CD14-positive monocyte (primary cell): ENCODE measurements around the gene CPE. TPM values are rescaled to one million over a fixed set of nuclear protein-coding genes. Genes with fewer than 3 reads are reported as not detected.

Source experiments
- DNase-seq, 3 donors: peaks; one replicate each; pipeline ENCODE4 v3.0.0-alpha.2; 2011 to 2022
- H2AFZ ChIP-seq: 2 replicates; pipeline ENCODE4 v1.6.0; 2012; ENCODE audit warnings: mild to moderate bottlenecking, low read depth, low read length, inconsistent platforms; ENCODE audit not compliant: insufficient read depth, poor library complexity, severe bottlenecking
- H3K27ac ChIP-seq, 2 donors: 1 replicate in 1 of 2; 2 replicates in 1 of 2; pipeline ENCODE4 v1.5.1; 2012 to 2013; ENCODE audit warnings: low read length in 2 of 2, control low read depth in 1 of 2, inconsistent platforms in 1 of 2, low read depth in 1 of 2, mild to moderate bottlenecking in 1 of 2
- H3K27me3 ChIP-seq, 2 donors: one replicate each; pipeline versions ENCODE4 v1.6.0 to v1.6.1; 2011 to 2013; ENCODE audit warnings: low read length in 2 of 2; ENCODE audit not compliant: control insufficient read depth in 2 of 2, insufficient read depth in 2 of 2
- H3K36me3 ChIP-seq, 2 donors: replicated peaks in 1 of 2; 1 replicate in 1 of 2; 2 replicates in 1 of 2; pipeline versions ENCODE4 v1.5.1 to v1.6.1; 2012 to 2013; ENCODE audit warnings: low read length in 2 of 2, control low read depth in 1 of 2, inconsistent platforms in 1 of 2, mild to moderate bottlenecking in 1 of 2; ENCODE audit not compliant: insufficient read depth in 2 of 2, control insufficient read depth in 1 of 2
- H3K4me1 ChIP-seq, 2 donors: 1 replicate in 1 of 2; 2 replicates in 1 of 2; pipeline versions ENCODE4 v1.5.1 to v1.6.1; 2012 to 2013; ENCODE audit warnings: low read length in 2 of 2, control low read depth in 1 of 2, inconsistent platforms in 1 of 2, mild to moderate bottlenecking in 1 of 2, moderate library complexity in 1 of 2; ENCODE audit not compliant: insufficient read depth in 2 of 2, control insufficient read depth in 1 of 2
- H3K4me2 ChIP-seq: replicated peaks from 2 replicates; pipeline ENCODE3; 2012; ENCODE audit warnings: low read length, moderate library complexity, mild to moderate bottlenecking; ENCODE audit not compliant: poor library complexity, severe bottlenecking; ENCODE audit errors: extremely low read depth
- H3K4me3 ChIP-seq, 3 experiments: fragments of 200-600 bp in 1 of 3; sonication (generic) in 1 of 3; replicated peaks in 1 of 3; 1 replicate in 2 of 3; 2 replicates in 1 of 3; pipeline ENCODE4 v1.5.1; 2011 to 2013; ENCODE audit warnings: low read length in 3 of 3, mild to moderate bottlenecking in 3 of 3, control low read depth in 2 of 3, low read depth in 2 of 3, inconsistent platforms in 1 of 3, moderate library complexity in 1 of 3
- H3K79me2 ChIP-seq: 2 replicates; pipeline ENCODE4 v1.6.0; 2012; ENCODE audit warnings: mild to moderate bottlenecking, control low read depth, inconsistent platforms, low read length, moderate library complexity; ENCODE audit not compliant: insufficient read depth
- H3K9ac ChIP-seq: 2 replicates; pipeline ENCODE4 v1.6.0; 2017; ENCODE audit warnings: low read length, mild to moderate bottlenecking; ENCODE audit not compliant: insufficient read depth, poor library complexity, severe bottlenecking
- H3K9me3 ChIP-seq, 2 donors: replicated peaks in 1 of 2; 1 replicate in 1 of 2; 2 replicates in 1 of 2; pipeline versions ENCODE4 v1.5.1 to v1.6.1; 2012 to 2013; ENCODE audit warnings: low read length in 2 of 2, control low read depth in 1 of 2; ENCODE audit not compliant: control insufficient read depth in 1 of 2, insufficient read depth in 1 of 2
- H4K20me1 ChIP-seq: 2 replicates; pipeline ENCODE4 v1.6.0; 2012; ENCODE audit warnings: mild to moderate bottlenecking, low read length, control low read depth, moderate library complexity; ENCODE audit not compliant: insufficient read depth
- H3K27ac Mint-ChIP-seq, 7 donors: one replicate each; pipeline ENCODE4 v1.8.0; 2020; ENCODE audit warnings: mild to moderate bottlenecking in 7 of 7, mixed read lengths in 7 of 7, moderate library complexity in 6 of 7, inconsistent platforms in 2 of 7
- H3K27me3 Mint-ChIP-seq, 3 donors: one replicate each; pipeline ENCODE4 v1.8.0; 2021 to 2022; ENCODE audit warnings: low read depth in 3 of 3, mild to moderate bottlenecking in 3 of 3, mixed read lengths in 3 of 3, moderate library complexity in 3 of 3, inconsistent platforms in 1 of 3
- H3K36me3 Mint-ChIP-seq, 2 donors: one replicate each; pipeline ENCODE4 v1.8.0; 2020; ENCODE audit warnings: mixed read lengths in 2 of 2, inconsistent platforms in 1 of 2, mild to moderate bottlenecking in 1 of 2
- H3K4me1 Mint-ChIP-seq: one replicate; pipeline ENCODE4 v1.8.0; 2020; ENCODE audit warnings: mild to moderate bottlenecking, mixed read lengths
- H3K4me3 Mint-ChIP-seq, 2 donors: one replicate each; pipeline ENCODE4 v1.8.0; 2020; ENCODE audit warnings: mild to moderate bottlenecking in 2 of 2, mixed read lengths in 2 of 2, moderate library complexity in 1 of 2
- H3K9me3 Mint-ChIP-seq, 7 donors: one replicate each; pipeline ENCODE4 v1.8.0; 2020 to 2022; ENCODE audit warnings: mixed read lengths in 7 of 7, mild to moderate bottlenecking in 6 of 7, moderate library complexity in 6 of 7, inconsistent platforms in 2 of 7
- WGBS: methylation state at CpG from one replicate; pipeline ENCODE4 v1.1.5; 2013; ENCODE audit warnings: missing lambda C conversion rate; ENCODE audit not compliant: insufficient coverage; 5-methylcytosine and 5-hydroxymethylcytosine counted together
- intact Hi-C, 2 donors: fragments of 100-400 bp; cut with micrococcal nuclease; formaldehyde crosslinking; loops; one replicate each; pipeline versions ENCODE4 v1.15.0 to v1.15.1; 2023
- polyA plus RNA-seq, 3 donors: library from polyadenylated mRNA; depleted of rRNA in 1 of 3; unstranded in 2 of 3; stranded (reverse) in 1 of 3; fragments of 300-500 nt in 2 of 3; fragments of >200 nt in 1 of 3; fragmentation: Illumina TruSeq in 2 of 3; gene quantifications; 1 replicate in 2 of 3; 2 replicates in 1 of 3; pipeline ENCODE4 v1.2.3, GENCODE V29; 2012 to 2021
- TF ChIP-seq, protein P1 (sequence below): fragments of 200-600 bp; IDR thresholded peaks from one replicate; pipeline ENCODE4 v1.8.0; 2022; ENCODE audit warnings: antibody characterized with exemption, mild to moderate bottlenecking

CPE gene
- polyA plus RNA-seq, 3 donors = 0.09 to 0.13 TPM; not detected in 1

DNA sequence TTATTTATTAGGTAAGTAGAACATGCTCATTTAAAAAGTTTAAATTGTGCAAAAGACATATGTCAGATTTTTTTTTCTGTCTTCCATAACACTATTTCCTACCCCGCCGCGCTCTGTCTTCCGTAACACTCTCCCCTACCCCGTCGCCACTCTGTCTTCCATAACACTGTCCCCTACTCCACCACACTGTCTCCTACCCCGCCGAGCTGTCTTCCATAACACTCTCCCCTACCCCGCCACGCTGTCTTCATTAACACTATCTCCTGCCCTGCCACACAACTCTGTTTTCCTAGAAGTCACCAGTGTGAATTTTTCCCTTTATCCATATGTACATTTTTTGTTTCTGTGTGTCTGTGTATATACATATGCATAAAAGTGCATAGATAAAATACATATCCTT, 47.0 kb upstream of the CPE start:
- no peaks in the 10 kb centered on the region for H3K27me3 Mint-ChIP-seq

DNA sequence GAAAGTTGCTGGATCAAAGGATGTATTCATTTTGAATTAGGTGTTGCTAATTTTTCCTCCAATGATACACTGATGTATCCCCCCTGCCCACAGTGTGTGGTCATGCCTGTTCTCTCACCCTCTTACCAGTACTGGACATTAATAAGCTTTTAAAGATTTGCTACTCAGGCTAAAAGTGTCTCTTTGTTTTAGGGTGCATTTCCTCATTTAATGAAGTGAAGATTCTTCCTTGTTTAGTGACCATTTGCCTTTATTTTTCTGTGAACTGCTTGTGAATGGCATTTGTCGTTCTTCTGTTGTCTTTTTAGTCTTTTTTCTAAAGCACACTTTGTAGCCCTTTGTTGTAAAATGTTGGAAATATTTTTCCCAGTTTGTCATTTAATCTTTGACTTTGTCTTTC, 46.3 kb upstream of the CPE start:
- Histone ChIP-seq H2AFZ (no peak overlapping the region), H3K4me3 (no peak overlapping the region), H3K4me2 (no peak overlapping the region), H4K20me1 (no peaks in the 10 kb centered on the region), H3K27ac (no peak overlapping the region), H3K4me1 (peaks cover 12% of the 10 kb centered on the region in 2 donors), H3K9ac (no peak overlapping the region), H3K36me3 (peaks cover 10 to 43% of the 10 kb centered on the region in 2 donors), H3K9me3 (no peaks in the 10 kb centered on the region), H3K27me3 (no peaks in the 10 kb centered on the region), H3K79me2 (peaks cover 60% of the 10 kb centered on the region)
- H3K9me3 Mint-ChIP-seq = no peaks in the 10 kb centered on the region
- TF ChIP-seq, protein P1, sequence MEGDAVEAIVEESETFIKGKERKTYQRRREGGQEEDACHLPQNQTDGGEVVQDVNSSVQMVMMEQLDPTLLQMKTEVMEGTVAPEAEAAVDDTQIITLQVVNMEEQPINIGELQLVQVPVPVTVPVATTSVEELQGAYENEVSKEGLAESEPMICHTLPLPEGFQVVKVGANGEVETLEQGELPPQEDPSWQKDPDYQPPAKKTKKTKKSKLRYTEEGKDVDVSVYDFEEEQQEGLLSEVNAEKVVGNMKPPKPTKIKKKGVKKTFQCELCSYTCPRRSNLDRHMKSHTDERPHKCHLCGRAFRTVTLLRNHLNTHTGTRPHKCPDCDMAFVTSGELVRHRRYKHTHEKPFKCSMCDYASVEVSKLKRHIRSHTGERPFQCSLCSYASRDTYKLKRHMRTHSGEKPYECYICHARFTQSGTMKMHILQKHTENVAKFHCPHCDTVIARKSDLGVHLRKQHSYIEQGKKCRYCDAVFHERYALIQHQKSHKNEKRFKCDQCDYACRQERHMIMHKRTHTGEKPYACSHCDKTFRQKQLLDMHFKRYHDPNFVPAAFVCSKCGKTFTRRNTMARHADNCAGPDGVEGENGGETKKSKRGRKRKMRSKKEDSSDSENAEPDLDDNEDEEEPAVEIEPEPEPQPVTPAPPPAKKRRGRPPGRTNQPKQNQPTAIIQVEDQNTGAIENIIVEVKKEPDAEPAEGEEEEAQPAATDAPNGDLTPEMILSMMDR = no peak
- no CpG with 5 or more reads among the region's 1 CpG for WGBS
- intact Hi-C loops = no loop called here
- no peaks in the 10 kb centered on the region for H3K27me3 Mint-ChIP-seq
- no peak overlapping the region for H3K27ac Mint-ChIP-seq
- H3K4me1 Mint-ChIP-seq = peaks cover 17% of the 10 kb centered on the region
- peaks cover 29 to 33% of the 10 kb centered on the region in 2 donors for H3K36me3 Mint-ChIP-seq
- no peak overlapping the region for H3K4me3 Mint-ChIP-seq
- DNase-seq = no peak

More for the DNA sequence above, 47.0 kb upstream of the CPE start:
- Histone ChIP-seq H3K36me3 (peaks cover 10 to 36% of the 10 kb centered on the region in 2 donors), H4K20me1 (no peaks in the 10 kb centered on the region), H2AFZ (no peak overlapping the region), H3K4me2 (no peak overlapping the region), H3K79me2 (peaks cover 60% of the 10 kb centered on the region), H3K9ac (no peak overlapping the region), H3K4me1 (peaks cover 12% of the 10 kb centered on the region in 2 donors), H3K27ac (no peak overlapping the region), H3K4me3 (no peak overlapping the region), H3K9me3 (no peaks in the 10 kb centered on the region), H3K27me3 (no peaks in the 10 kb centered on the region)
- WGBS = 97% methylated on average over 8 of the region's 10 CpGs
- TF ChIP-seq, protein P1 = no peak
- intact Hi-C loops = no loop called here
- no peak overlapping the region for H3K4me3 Mint-ChIP-seq
- H3K36me3 Mint-ChIP-seq = peaks cover 26 to 32% of the 10 kb centered on the region in 2 donors
- no peak for DNase-seq
- peak overlapping the region in 2 of 7 donors; percentile 60 to 66 for H3K27ac Mint-ChIP-seq
- peaks cover 17% of the 10 kb centered on the region for H3K4me1 Mint-ChIP-seq
- no peaks in the 10 kb centered on the region for H3K9me3 Mint-ChIP-seq
